PC-9 (cell line): ENCODE data around the gene ZNF268. TPM values are rescaled to one million over a fixed set of nuclear protein-coding genes. Genes with fewer than 3 reads are reported as not detected.
"Not testable (repeated sequence)": the region's sequence is repeated elsewhere in the genome, so short reads cannot be mapped to it uniquely, and the experiment has no call there.

ENCODE experiments used
- BruUV-seq: library from RNA; stranded (reverse); fragments of 400-500 nt; replicated peaks from 2 replicates; lab custom pipeline; 2021; lab: Mats Ljungman, UMichigan
- CTCF ChIA-PET: fragments of 300-600 bp; sonication (Branson Sonifier 250); formaldehyde crosslinking; loops from one replicate; lab custom pipeline; 2022; ENCODE audit warnings: antibody characterized with exemption; lab: Charles Lee
- POLR2A ChIA-PET: fragments of 300-600 bp; sonication (Branson Sonifier 250); formaldehyde crosslinking; loops from one replicate; lab custom pipeline; 2022; ENCODE audit warnings: antibody characterized with exemption; ENCODE audit not compliant: unreplicated experiment; lab: Charles Lee
- DNase-seq, 2 experiments: peaks; one replicate each; pipeline versions ENCODE4 v3.0.0 to v3.0.0-alpha.2; 2015 to 2022; ENCODE audit warnings: mixed read lengths in 1 of 2
- H2AFZ ChIP-seq: fragments of 200-600 bp; sonication (generic); 2 replicates; pipeline ENCODE4 v1.8.1; 2017; ENCODE audit warnings: antibody characterized with exemption
- H3F3A ChIP-seq: fragments of 200-600 bp; sonication (generic); 2 replicates; pipeline ENCODE4 v1.8.1; 2017; ENCODE audit warnings: antibody characterized with exemption, mild to moderate bottlenecking, low read depth; ENCODE audit not compliant: insufficient read depth
- H3K27ac ChIP-seq: fragments of 200-600 bp; sonication (generic); 2 replicates; pipeline ENCODE4 v1.6.1; 2016; ENCODE audit warnings: mixed run types
- H3K27me3 ChIP-seq: fragments of 200-600 bp; sonication (generic); 2 replicates; pipeline ENCODE4 v1.6.1; 2016; ENCODE audit warnings: low read depth, mixed run types; ENCODE audit not compliant: insufficient read depth
- H3K36me3 ChIP-seq: fragments of 200-600 bp; sonication (generic); 2 replicates; pipeline ENCODE4 v1.6.1; 2016; ENCODE audit warnings: low read depth, mixed run types
- H3K4me1 ChIP-seq: fragments of 200-600 bp; sonication (generic); replicated peaks from 2 replicates; pipeline ENCODE4 v1.6.1; 2016; ENCODE audit warnings: mixed run types; ENCODE audit not compliant: insufficient read depth
- H3K4me2 ChIP-seq: fragments of 200-600 bp; sonication (generic); 2 replicates; pipeline ENCODE4 v1.6.1; 2017; ENCODE audit warnings: mixed run types
- H3K4me3 ChIP-seq: fragments of 200-600 bp; sonication (generic); 2 replicates; pipeline ENCODE4 v1.6.1; 2016; ENCODE audit warnings: mixed run types
- H3K79me2 ChIP-seq: fragments of 200-600 bp; sonication (generic); 2 replicates; pipeline ENCODE4 v1.6.1; 2017; ENCODE audit warnings: low read depth, mixed run types
- H3K9me2 ChIP-seq: fragments of 200-600 bp; sonication (generic); 2 replicates; pipeline ENCODE4 v1.8.1; 2017; ENCODE audit warnings: mild to moderate bottlenecking; ENCODE audit not compliant: insufficient read depth
- H3K9me3 ChIP-seq: fragments of 200-600 bp; sonication (generic); 2 replicates; pipeline ENCODE4 v1.8.1; 2016; ENCODE audit warnings: low read depth; ENCODE audit not compliant: insufficient read depth
- H4K20me1 ChIP-seq: fragments of 200-600 bp; sonication (generic); 2 replicates; pipeline ENCODE4 v1.8.1; 2017; ENCODE audit not compliant: insufficient read depth
- CTCF ChIP-seq: fragments of 200-600 bp; sonication (generic); conservative IDR thresholded peaks from 2 replicates; pipeline ENCODE4 v1.6.1; 2017; ENCODE audit warnings: mixed run types, antibody characterized with exemption, mild to moderate bottlenecking, moderate library complexity
- EZH2 ChIP-seq: fragments of 200-600 bp; sonication (generic); IDR thresholded peaks from 2 replicates; pipeline ENCODE4 v1.8.0; 2017; ENCODE audit warnings: antibody characterized with exemption, low read depth
- intact Hi-C: fragments of 100-400 bp; cut with micrococcal nuclease; formaldehyde crosslinking; loops from one replicate; pipeline ENCODE4 v1.10.0; 2022; ENCODE audit not compliant: unreplicated experiment
- total RNA-seq: library from RNA; stranded (reverse); gene quantifications from 2 replicates; pipeline ENCODE4 v1.2.3, GENCODE V29; 2021

The ZNF268 gene
- total RNA-seq, 1 experiment from 2014 or later, result 14.0 TPM

GRCh38 chr12:133251732-133252131, 70.4 kb downstream of the ZNF268 start:
- Histone ChIP-seq H3K27ac (no peak overlapping the region), H3K4me2 (no peak overlapping the region), H3K79me2 (no peaks in the 10 kb centered on the region), H3K27me3 (no peaks in the 10 kb centered on the region), H3K9me3 (0 out of 2 replicates have a peak, but pooled peaks cover 3% of the 10 kb centered on the region), H3F3A (no peaks in the 10 kb centered on the region), H3K4me1 (no peaks in the 10 kb centered on the region), H3K4me3 (no peak overlapping the region), H3K9me2 (no peaks in the 10 kb centered on the region), H2AFZ (no peak overlapping the region), H4K20me1 (no peaks in the 10 kb centered on the region), H3K36me3 (no peaks in the 10 kb centered on the region)
- ChIA-PET CTCF (no interaction called here), POLR2A (no interaction called here)
- no peak for DNase-seq
- BruUV-seq, result no TSS peak
- intact Hi-C loops, result no loop called here
- TF ChIP-seq EZH2 (no peak), CTCF (no peak)

- DNase-seq, H3K27ac ChIP-seq, H3K27me3 ChIP-seq, H2AFZ ChIP-seq, H3K36me3 ChIP-seq, intact Hi-C loops, H3K4me1 ChIP-seq, CTCF ChIA-PET, H3K9me2 ChIP-seq, H3K9me3 ChIP-seq, H3K79me2 ChIP-seq, H4K20me1 ChIP-seq, H3F3A ChIP-seq, POLR2A ChIA-PET, H3K4me2 ChIP-seq, BruUV-seq, H3K4me3 ChIP-seq: not testable (repeated sequence)
Measured at GRCh38 chr12:133255833-133256232, 74.5 kb downstream of the ZNF268 start.

GRCh38 chr12:133256321-133256720, 75.0 kb downstream of the ZNF268 start:
- ChIA-PET CTCF (no interaction called here), POLR2A (no interaction called here)
- TF ChIP-seq EZH2, result no peak
- TF ChIP-seq CTCF, result no peak
- H3K4me2 ChIP-seq, result no peak overlapping the region
- no peaks in the 10 kb centered on the region for H3K79me2 ChIP-seq
- no peaks in the 10 kb centered on the region for H3F3A ChIP-seq
- intact Hi-C loops, result no loop called here
- H3K27ac ChIP-seq, result no peak overlapping the region
- BruUV-seq, result no TSS peak
- H3K4me1 ChIP-seq, result no peaks in the 10 kb centered on the region
- H4K20me1 ChIP-seq, result no peaks in the 10 kb centered on the region
- 0 out of 2 replicates have a peak, but pooled peaks cover 3% of the 10 kb centered on the region for H3K9me3 ChIP-seq
- H3K9me2 ChIP-seq, result no peaks in the 10 kb centered on the region
- H3K36me3 ChIP-seq, result no peaks in the 10 kb centered on the region
- no peak overlapping the region for H2AFZ ChIP-seq
- no peaks in the 10 kb centered on the region for H3K27me3 ChIP-seq
- no peak overlapping the region for H3K4me3 ChIP-seq
- DNase-seq, result no peak

- no peaks in the 10 kb centered on the region for H3K79me2 ChIP-seq
- H3F3A ChIP-seq, result no peaks in the 10 kb centered on the region
- no peaks in the 10 kb centered on the region for H4K20me1 ChIP-seq
- TF ChIP-seq CTCF (no peak), EZH2 (no peak)
- no peak overlapping the region for H2AFZ ChIP-seq
- H3K9me3 ChIP-seq, result no peaks in the 10 kb centered on the region
- no peak overlapping the region for H3K4me3 ChIP-seq
- DNase-seq, result no peak
- H3K27me3 ChIP-seq, result no peaks in the 10 kb centered on the region
- ChIA-PET CTCF (no interaction called here), POLR2A (no interaction called here)
- H3K4me2 ChIP-seq, result no peak overlapping the region
- H3K4me1 ChIP-seq, result no peaks in the 10 kb centered on the region
- no peaks in the 10 kb centered on the region for H3K9me2 ChIP-seq
- H3K36me3 ChIP-seq, result no peaks in the 10 kb centered on the region
- intact Hi-C loops, result no loop called here
- no peak overlapping the region for H3K27ac ChIP-seq
- no TSS peak for BruUV-seq
Measured at GRCh38 chr12:133264173-133264572, 82.9 kb downstream of the ZNF268 start.
